Measurements from ENCODE around the gene FLT4. TPM values are rescaled to one million over a fixed set of nuclear protein-coding genes. Genes with fewer than 3 reads are reported as not detected.

Gene FLT4
- total and polyA plus RNA-seq, 2 of the 13 experiments (the other 11 are each of a cell fraction or from before 2014, with no cell fraction given): not detected

GRCh38 chr5:180609817-180610550 is 39.4 kb downstream of the FLT4 start:
- ATAC-seq (no peak), FAIRE-seq (no peak), DNase-seq (ENCODE audit: low spot score) (no peak)
- in situ Hi-C loops (cut with HindIII; ENCODE audit: extremely low pct_ligation_motif_present, low pct_unique_long_range_greater_than_20kb): loop anchor here (5.0 kb wide), 1 partner anchor 57 kb away; no protein-coding TSS in a partner anchor
- Histone ChIP-seq H3K9me3 (ENCODE audit: low read length) (no peaks in the 10 kb centered on the region), H3K36me3 (replicated peaks in 1 of 2; ENCODE audit: control insufficient read depth in 1 of 2, insufficient read depth in 2 of 2, low read length in 2 of 2) (no peaks in the 10 kb centered on the region), H2AFZ (ENCODE audit: low read length) (no peak overlapping the region), H3K79me2 (ENCODE audit: insufficient read depth, low read length) (no peaks in the 10 kb centered on the region), H3K27ac (ENCODE audit: extremely low read length, insufficient read depth, low read length) (no peak overlapping the region), H3K9ac (ENCODE audit: insufficient read depth, low read depth, low read length) (no peak overlapping the region), H4K20me1 (ENCODE audit: insufficient read depth, low read length) (no peaks in the 10 kb centered on the region), H3K27me3 (ENCODE audit: control insufficient read depth in 1 of 2, insufficient read depth in 2 of 2, low read length in 2 of 2) (peaks cover 18 to 68% of the 10 kb centered on the region in 2 experiments), H3K4me3 (replicated peaks in 1 of 3; ENCODE audit: insufficient read depth in 1 of 3, low read depth in 2 of 3, low read length in 3 of 3) (no peak overlapping the region), H3K4me1 (ENCODE audit: insufficient read depth, low read length) (no peaks in the 10 kb centered on the region), H3K4me2 (ENCODE audit: low read depth, low read length) (no peak overlapping the region)
- WGBS (ENCODE audit: low lambda C conversion rate): 18% methylated on average over 9 of the region's 23 CpGs
- BruUV-seq (replicated peaks): no TSS peak
- POLR2A ChIA-PET: no interaction called here
- CTCF ChIA-PET (ENCODE audit: low intra/inter-chr PET ratio, low total read pairs): interaction anchor here (1.8 kb wide), 1 partner anchor 61 kb away, joined by 14 read pairs; no protein-coding TSS in a partner anchor
- intact Hi-C loops (cut with micrococcal nuclease; ENCODE audit: unreplicated experiment): no loop called here
- no peak for TF ChIP-seq BRF2 (CRISPR knock-in tag; IDR thresholded peaks at IDR 0.05)
- no peak for TF ChIP-seq BRD4 (CRISPR knock-in tag; IDR thresholded peaks at IDR 0.05)
- TF ChIP-seq KLF12 (CRISPR knock-in tag; IDR thresholded peaks at IDR 0.05; ENCODE audit: borderline replicate concordance): no peak
- TF ChIP-seq RFX5 (IDR thresholded peaks at IDR 0.05; ENCODE audit: low read depth, low read length): no peak
- no peak for TF ChIP-seq ZSCAN12 (CRISPR knock-in tag; IDR thresholded peaks at IDR 0.05)
- TF ChIP-seq ZNF766 (CRISPR knock-in tag; IDR thresholded peaks at IDR 0.05; ENCODE audit: borderline replicate concordance): no peak
- no peak for TF ChIP-seq ZNF343 (CRISPR knock-in tag; IDR thresholded peaks at IDR 0.05)
- no peak for TF ChIP-seq ZNF614 (CRISPR knock-in tag; IDR thresholded peaks at IDR 0.05; ENCODE audit: borderline replicate concordance)
